H1 (cell line): ENCODE results near the gene OR2V1. TPM values are rescaled to one million over a fixed set of nuclear protein-coding genes. Genes with fewer than 3 reads are reported as not detected.

ENCODE experiments used
- ASH2L ChIP-seq: fragments of 200-600, 300-600 bp; sonication (generic); IDR thresholded peaks from one replicate; pipeline ENCODE4 v1.7.1; 2017; ENCODE audit warnings: low read length
- CBX5 ChIP-seq: fragments of 300-800, 300-1000 bp; sonication (generic); IDR thresholded peaks from 2 replicates; pipeline ENCODE4 v1.7.1; 2016; ENCODE audit warnings: antibody characterized with exemption, low read length, low read depth
- CBX8 ChIP-seq: fragments of 300-800, 300-1000 bp; sonication (generic); IDR thresholded peaks from 2 replicates; pipeline ENCODE4 v1.7.1; 2016; ENCODE audit warnings: low read depth, low read length, borderline replicate concordance
- NRF1 ChIP-seq: IDR thresholded peaks from 2 replicates; pipeline ENCODE4 v1.6.1; 2011; ENCODE audit warnings: mild to moderate bottlenecking, low read depth, low read length, improper control_type of control experiment
- RBBP5 ChIP-seq: IDR thresholded peaks from 2 replicates; pipeline ENCODE4 v1.7.1; 2012; ENCODE audit warnings: low read depth, mild to moderate bottlenecking, inconsistent platforms, low read length, moderate library complexity, borderline replicate concordance
- RNF2 ChIP-seq: fragments of 200-900, 300-1000 bp; sonication (generic); IDR thresholded peaks from 2 replicates; pipeline ENCODE4 v1.7.1; 2016; ENCODE audit warnings: borderline replicate concordance, low read depth, mild to moderate bottlenecking, antibody characterized with exemption, low read length; ENCODE audit not compliant: poor library complexity, severe bottlenecking; ENCODE audit errors: missing control alignments
- USF2 ChIP-seq: IDR thresholded peaks from 2 replicates; pipeline ENCODE4 v1.6.1; 2011; ENCODE audit warnings: low read length, improper control_type of control experiment
- polyA plus RNA-seq, 7 experiments: library from polyadenylated mRNA; depleted of rRNA in 3 of 7; stranded (reverse) in 5 of 7; unstranded in 2 of 7; fragments of >200 nt in 5 of 7; fragments of 200-250 nt in 2 of 7; gene quantifications; 1 replicate in 5 of 7; 2 replicates in 1 of 7; 4 replicates in 1 of 7; pipeline versions ENCODE4 v1.2.1 to v1.2.3, GENCODE V29; 2011 to 2013; ENCODE audit warnings: missing spikeins in 2 of 7, mixed read lengths in 2 of 7
- total RNA-seq: library from RNA; stranded (reverse); fragmentation: NEBNext Ultra II Directional; extraction: Animal tissue kit (Norgen Biotek cat#: 25700); gene quantifications from 2 replicates; pipeline ENCODE4 v1.2.1, GENCODE V29; 2021

OR2V1 gene
- total and polyA plus RNA-seq, 2 of the 8 experiments (the other 6 are each of a cell fraction or from before 2014, with no cell fraction given) = not detected

GRCh38 chr5:181161534-181162175 lies 30.7 kb upstream of the OR2V1 start (continued):
- TF ChIP-seq USF2 (no peak), RNF2 (no peak), RBBP5 (no peak), NRF1 (no peak), CBX8 (no peak), CBX5 (no peak), ASH2L (no peak)
